Ishikawa (cell line): Measurements from ENCODE around the gene ZNF608.

Experiments used
- EP300 ChIP-seq: IDR thresholded peaks from 2 replicates; pipeline ENCODE4 v1.6.1; 2012; ENCODE audit warnings: borderline replicate concordance
- FOXM1 ChIP-seq: IDR thresholded peaks from 2 replicates; pipeline ENCODE4 v1.6.1; 2012; ENCODE audit warnings: low read depth, borderline replicate concordance
- NFIC ChIP-seq: IDR thresholded peaks from 2 replicates; pipeline ENCODE4 v1.6.1; 2012
- RAD21 ChIP-seq: IDR thresholded peaks from 2 replicates; pipeline ENCODE4 v1.6.1; 2012; ENCODE audit warnings: low read depth
- TAF1 ChIP-seq: IDR thresholded peaks from 2 replicates; pipeline ENCODE4 v1.6.1; 2012; ENCODE audit warnings: low read depth, mild to moderate bottlenecking
- TF ChIP-seq, protein P1 (sequence below): IDR thresholded peaks from 2 replicates; pipeline ENCODE4 v1.6.1; 2012
- TF ChIP-seq, protein P2 (sequence below): IDR thresholded peaks from 2 replicates; pipeline ENCODE4 v1.6.1; 2012; ENCODE audit warnings: low read depth, mild to moderate bottlenecking

GRCh38 chr5:124761010-124761409 is 14.6 kb upstream of the ZNF608 start:
- TF ChIP-seq, protein P1, sequence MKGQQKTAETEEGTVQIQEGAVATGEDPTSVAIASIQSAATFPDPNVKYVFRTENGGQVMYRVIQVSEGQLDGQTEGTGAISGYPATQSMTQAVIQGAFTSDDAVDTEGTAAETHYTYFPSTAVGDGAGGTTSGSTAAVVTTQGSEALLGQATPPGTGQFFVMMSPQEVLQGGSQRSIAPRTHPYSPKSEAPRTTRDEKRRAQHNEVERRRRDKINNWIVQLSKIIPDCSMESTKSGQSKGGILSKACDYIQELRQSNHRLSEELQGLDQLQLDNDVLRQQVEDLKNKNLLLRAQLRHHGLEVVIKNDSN = no peak
- no peak for TF ChIP-seq EP300
- TF ChIP-seq RAD21 = no peak
- no peak for TF ChIP-seq NFIC
- TF ChIP-seq, protein P2, sequence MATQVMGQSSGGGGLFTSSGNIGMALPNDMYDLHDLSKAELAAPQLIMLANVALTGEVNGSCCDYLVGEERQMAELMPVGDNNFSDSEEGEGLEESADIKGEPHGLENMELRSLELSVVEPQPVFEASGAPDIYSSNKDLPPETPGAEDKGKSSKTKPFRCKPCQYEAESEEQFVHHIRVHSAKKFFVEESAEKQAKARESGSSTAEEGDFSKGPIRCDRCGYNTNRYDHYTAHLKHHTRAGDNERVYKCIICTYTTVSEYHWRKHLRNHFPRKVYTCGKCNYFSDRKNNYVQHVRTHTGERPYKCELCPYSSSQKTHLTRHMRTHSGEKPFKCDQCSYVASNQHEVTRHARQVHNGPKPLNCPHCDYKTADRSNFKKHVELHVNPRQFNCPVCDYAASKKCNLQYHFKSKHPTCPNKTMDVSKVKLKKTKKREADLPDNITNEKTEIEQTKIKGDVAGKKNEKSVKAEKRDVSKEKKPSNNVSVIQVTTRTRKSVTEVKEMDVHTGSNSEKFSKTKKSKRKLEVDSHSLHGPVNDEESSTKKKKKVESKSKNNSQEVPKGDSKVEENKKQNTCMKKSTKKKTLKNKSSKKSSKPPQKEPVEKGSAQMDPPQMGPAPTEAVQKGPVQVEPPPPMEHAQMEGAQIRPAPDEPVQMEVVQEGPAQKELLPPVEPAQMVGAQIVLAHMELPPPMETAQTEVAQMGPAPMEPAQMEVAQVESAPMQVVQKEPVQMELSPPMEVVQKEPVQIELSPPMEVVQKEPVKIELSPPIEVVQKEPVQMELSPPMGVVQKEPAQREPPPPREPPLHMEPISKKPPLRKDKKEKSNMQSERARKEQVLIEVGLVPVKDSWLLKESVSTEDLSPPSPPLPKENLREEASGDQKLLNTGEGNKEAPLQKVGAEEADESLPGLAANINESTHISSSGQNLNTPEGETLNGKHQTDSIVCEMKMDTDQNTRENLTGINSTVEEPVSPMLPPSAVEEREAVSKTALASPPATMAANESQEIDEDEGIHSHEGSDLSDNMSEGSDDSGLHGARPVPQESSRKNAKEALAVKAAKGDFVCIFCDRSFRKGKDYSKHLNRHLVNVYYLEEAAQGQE = no peak
- TF ChIP-seq FOXM1 = no peak
- TF ChIP-seq TAF1 = no peak
